ENCODE results near the gene ENPP5. TPM values are rescaled to one million over a fixed set of nuclear protein-coding genes. Genes with fewer than 3 reads are reported as not detected.
"Not testable (repeated sequence)": the region's sequence is repeated elsewhere in the genome, so short reads cannot be mapped to it uniquely, and the experiment has no call there.

The ENPP5 gene
- polyA plus RNA-seq, 6 donors from 2014 or later: 0.57 TPM; not detected in 5

DNA sequence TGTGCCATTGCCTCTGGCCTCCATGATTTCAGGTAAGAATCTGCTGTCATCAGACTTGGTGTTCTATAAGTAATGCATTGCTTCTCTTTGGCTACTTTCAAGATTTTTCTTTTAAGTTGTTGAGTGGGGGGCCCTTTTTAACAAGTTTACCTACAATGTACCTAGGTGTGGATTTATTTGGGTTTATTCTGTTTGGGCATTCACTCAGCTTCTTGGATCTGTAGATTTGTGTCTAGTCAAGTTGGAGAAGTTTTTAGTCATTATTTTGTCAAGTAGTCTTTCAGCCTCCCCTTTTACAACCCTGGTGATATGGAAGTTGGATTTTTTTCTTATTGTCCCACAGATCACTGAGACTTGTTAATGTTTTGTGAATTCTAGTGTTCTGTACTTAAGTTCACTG lies 14.1 kb downstream of the ENPP5 start:
- ATAC-seq (ENCODE audit: low read depth in 2 of 2) (no peak), DNase-seq (no peak)
- H3K27ac Mint-ChIP-seq: no peak overlapping the region
- peaks cover 0 to 2% (median 0%) of the 10 kb centered on the region in 7 donors for H3K9me3 Mint-ChIP-seq
- H3K36me3 Mint-ChIP-seq: no peaks in the 10 kb centered on the region
- no peaks in the 10 kb centered on the region for H3K4me1 Mint-ChIP-seq
- no peak overlapping the region for H3K4me3 Mint-ChIP-seq
- peaks cover 0 to 8% (median 7%) of the 10 kb centered on the region in 3 donors for H3K27me3 Mint-ChIP-seq

- H3K36me3 Mint-ChIP-seq; ATAC-seq (ENCODE audit: low read depth in 2 of 2); H3K27me3 Mint-ChIP-seq; H3K9me3 Mint-ChIP-seq; H3K4me1 Mint-ChIP-seq; H3K4me3 Mint-ChIP-seq; DNase-seq: not testable (repeated sequence)
- H3K27ac Mint-ChIP-seq: peak overlapping the region in 1 of 6 donors; percentile 49
Observed at GRCh38 chr6:46149066-46149465, 21.7 kb downstream of the ENPP5 start.

GRCh38 chr6:46144270-46144669 lies 26.5 kb downstream of the ENPP5 start:
- no peak overlapping the region for H3K4me3 Mint-ChIP-seq

GRCh38 chr6:46138281-46138680 lies 32.5 kb downstream of the ENPP5 start:
- ATAC-seq (ENCODE audit: low read depth in 2 of 2) (no peak), DNase-seq (no peak)
- Mint-ChIP-seq H3K27me3 (no peaks in the 10 kb centered on the region), H3K36me3 (peaks cover 0 to 5% of the 10 kb centered on the region in 2 donors), H3K4me3 (peak overlapping the region in 2 of 8 donors; percentile 7 to 18), H3K9me3 (no peaks in the 10 kb centered on the region), H3K4me1 (peaks cover 24 to 48% (median 30%) of the 10 kb centered on the region in 3 donors), H3K27ac (peak overlapping the region in 1 of 6 donors; percentile 1)

More at GRCh38 chr6:46144270-46144669, 26.5 kb downstream of the ENPP5 start:
- H3K36me3 Mint-ChIP-seq: peaks cover 0 to 5% of the 10 kb centered on the region in 2 donors
- peak overlapping the region in 1 of 6 donors; percentile 41 for H3K27ac Mint-ChIP-seq
- no peaks in the 10 kb centered on the region for H3K27me3 Mint-ChIP-seq
- H3K9me3 Mint-ChIP-seq: no peaks in the 10 kb centered on the region
- H3K4me1 Mint-ChIP-seq: no peaks in the 10 kb centered on the region
- no peak for DNase-seq
- ATAC-seq (ENCODE audit: low read depth in 2 of 2): no peak

DNA sequence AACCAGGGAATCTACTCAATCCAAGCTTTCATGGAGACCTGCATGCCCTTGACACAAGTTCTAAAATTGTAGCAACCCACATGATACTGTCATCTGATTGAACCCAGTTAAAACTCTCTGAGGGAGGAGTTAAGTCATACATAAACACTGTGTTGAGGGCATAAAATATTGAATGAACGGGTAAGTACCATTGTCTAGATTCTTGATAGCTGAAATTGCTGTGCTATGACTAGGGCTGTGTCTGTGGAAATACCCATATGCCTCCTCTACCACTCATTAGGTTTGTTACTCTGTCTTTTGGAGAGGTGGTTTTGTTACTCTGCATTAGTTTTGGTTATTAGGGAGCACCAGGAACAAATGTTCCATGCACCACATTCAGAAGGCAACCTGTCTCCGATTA lies 33.4 kb downstream of the ENPP5 start:
- Mint-ChIP-seq H3K27me3 (no peaks in the 10 kb centered on the region), H3K4me1 (peaks cover 24 to 55% (median 30%) of the 10 kb centered on the region in 3 donors), H3K27ac (no peak overlapping the region), H3K4me3 (no peak overlapping the region), H3K36me3 (no peaks in the 10 kb centered on the region), H3K9me3 (no peaks in the 10 kb centered on the region)
- DNase-seq (no peak), ATAC-seq (ENCODE audit: low read depth in 2 of 2) (no peak)

GRCh38 chr6:46136831-46137230 lies 33.9 kb downstream of the ENPP5 start:
- no peak for ATAC-seq (ENCODE audit: low read depth in 2 of 2)
- Mint-ChIP-seq H3K9me3 (no peaks in the 10 kb centered on the region), H3K27ac (no peak overlapping the region), H3K4me3 (no peak overlapping the region), H3K36me3 (no peaks in the 10 kb centered on the region), H3K27me3 (no peaks in the 10 kb centered on the region), H3K4me1 (peaks cover 24 to 55% (median 30%) of the 10 kb centered on the region in 3 donors)
- DNase-seq: no peak

DNA sequence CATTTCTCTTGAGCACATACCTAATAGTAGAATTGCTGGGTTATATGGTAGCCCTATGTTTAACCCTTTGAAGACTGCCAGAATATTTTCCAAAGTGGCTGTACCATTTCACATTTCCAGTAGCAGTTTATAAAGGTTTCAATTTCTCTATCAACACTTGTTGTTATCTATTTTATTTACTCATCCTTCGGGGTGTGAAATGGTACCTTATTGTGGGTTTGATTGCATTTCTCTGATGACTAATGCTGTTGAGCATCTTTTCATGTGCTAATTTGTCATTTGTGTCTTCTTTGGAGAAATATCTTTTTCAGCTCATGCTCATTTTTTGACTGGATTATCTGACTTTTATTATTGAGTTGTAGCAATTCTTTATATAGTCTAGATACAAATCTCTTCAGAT lies 35.6 kb downstream of the ENPP5 start:
- no peaks in the 10 kb centered on the region for H3K27me3 Mint-ChIP-seq
- H3K36me3 Mint-ChIP-seq: no peaks in the 10 kb centered on the region
- no peak for ATAC-seq (ENCODE audit: low read depth in 2 of 2)
- no peak overlapping the region for H3K27ac Mint-ChIP-seq
- no peak for DNase-seq
- H3K9me3 Mint-ChIP-seq: no peaks in the 10 kb centered on the region
- peaks cover 31 to 63% (median 36%) of the 10 kb centered on the region in 3 donors for H3K4me1 Mint-ChIP-seq
- H3K4me3 Mint-ChIP-seq: no peak overlapping the region

DNA sequence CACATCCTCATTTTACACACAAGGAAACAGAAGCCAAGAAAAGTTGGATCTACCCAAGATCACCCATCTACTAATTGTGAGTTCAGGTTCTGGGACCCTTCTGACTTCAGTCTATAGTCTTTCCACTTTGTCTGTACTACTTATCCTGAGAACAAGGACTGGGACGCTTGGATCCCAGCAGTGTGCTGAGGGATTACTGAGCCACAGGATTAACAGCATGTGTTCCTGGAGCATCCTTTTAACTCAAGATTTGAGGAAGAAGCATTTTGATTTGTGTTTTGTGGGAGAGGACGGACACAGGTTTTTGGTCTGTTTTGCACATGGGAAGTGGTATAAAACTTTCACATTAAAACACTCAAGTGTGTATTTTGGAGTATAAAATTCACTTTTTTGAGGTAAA lies 36.6 kb downstream of the ENPP5 start:
- ATAC-seq (ENCODE audit: low read depth in 2 of 2) (no peak), DNase-seq (no peak)
- Mint-ChIP-seq H3K4me1 (peaks cover 39 to 71% (median 39%) of the 10 kb centered on the region in 3 donors), H3K4me3 (peak overlapping the region in 1 of 8 donors; percentile 49), H3K9me3 (no peaks in the 10 kb centered on the region), H3K27ac (peak overlapping the region in 1 of 6 donors; percentile 32), H3K27me3 (no peaks in the 10 kb centered on the region), H3K36me3 (no peaks in the 10 kb centered on the region)

GRCh38 chr6:46131291-46131690 lies 39.5 kb downstream of the ENPP5 start:
- not testable (repeated sequence) for DNase-seq; ATAC-seq (ENCODE audit: low read depth in 2 of 2); H3K9me3 Mint-ChIP-seq; H3K36me3 Mint-ChIP-seq; H3K27ac Mint-ChIP-seq; H3K27me3 Mint-ChIP-seq
- peak overlapping the region in 1 of 8 donors; percentile 46 for H3K4me3 Mint-ChIP-seq
- peaks cover 26 to 61% (median 36%) of the 10 kb centered on the region in 3 donors for H3K4me1 Mint-ChIP-seq

GRCh38 chr6:46130666-46131065 lies 40.1 kb downstream of the ENPP5 start:
- DNase-seq (no peak), ATAC-seq (ENCODE audit: low read depth in 2 of 2) (no peak)
- no peaks in the 10 kb centered on the region for H3K27me3 Mint-ChIP-seq
- peaks cover 26 to 58% (median 36%) of the 10 kb centered on the region in 3 donors for H3K4me1 Mint-ChIP-seq
- peak overlapping the region in 4 of 6 donors; percentile 67 to 96 (median 87) for H3K27ac Mint-ChIP-seq
- no peaks in the 10 kb centered on the region for H3K9me3 Mint-ChIP-seq
- H3K4me3 Mint-ChIP-seq: peak overlapping the region; percentile 92 to 99 (median 95)
- H3K36me3 Mint-ChIP-seq: no peaks in the 10 kb centered on the region

DNA sequence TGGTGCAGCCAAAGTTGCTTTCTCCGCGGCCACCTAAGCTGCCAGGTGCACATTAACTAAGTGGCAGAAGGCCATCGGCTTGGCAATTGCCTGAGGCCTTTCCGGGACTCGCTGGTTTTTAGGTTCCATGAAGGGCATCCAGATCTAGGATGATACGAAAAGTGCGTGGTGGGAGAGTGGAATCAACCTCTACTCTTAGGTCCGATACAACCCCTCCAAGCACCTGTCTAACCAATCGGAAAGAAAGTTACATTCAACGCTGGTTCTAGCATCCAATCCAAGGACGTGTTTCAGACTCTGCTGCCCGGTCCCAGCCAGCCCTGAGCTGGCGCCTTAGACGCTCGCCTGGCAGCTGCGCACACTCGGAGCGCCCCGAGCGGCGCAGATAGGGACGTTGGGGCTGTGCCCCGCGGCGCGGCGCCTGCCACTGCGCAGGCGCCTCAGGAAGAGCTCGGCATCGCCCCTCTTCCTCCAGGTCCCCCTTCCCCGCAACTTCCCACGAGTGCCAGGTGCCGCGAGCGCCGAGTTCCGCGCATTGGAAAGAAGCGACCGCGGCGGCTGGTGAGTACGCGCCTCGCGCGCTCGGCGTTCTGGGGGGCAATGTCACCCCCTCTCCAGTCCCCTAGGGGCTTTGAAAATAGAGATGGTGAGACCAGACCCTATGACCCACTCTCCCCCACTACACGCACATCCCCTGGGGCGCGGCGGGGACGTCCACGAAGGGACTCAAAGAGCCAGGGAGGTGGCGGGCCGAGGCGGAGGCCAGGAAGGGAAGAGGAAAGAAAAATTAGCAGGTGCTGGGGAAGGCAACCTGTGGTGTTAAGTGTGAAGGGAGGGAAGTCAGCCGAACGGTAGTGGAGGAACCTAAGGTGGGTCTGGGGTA lies 40.9 kb downstream of the ENPP5 start, which contains the start of gene ENPP4:
Gene ENPP4 (plus strand): TSS at position 361 of the 883 bp plus-strand sequence. CDS start 9,595 bp downstream, outside the sequence.
- peak; percentile 89 for DNase-seq
- Mint-ChIP-seq H3K27me3 (no peaks in the 10 kb centered on the region), H3K4me1 (peaks cover 26 to 51% (median 36%) of the 10 kb centered on the region in 3 donors), H3K9me3 (no peaks in the 10 kb centered on the region), H3K4me3 (peak within 1 kb of the TSS; percentile 92 to 99 (median 95)), H3K36me3 (no peaks in the 10 kb centered on the region), H3K27ac (peak within 1 kb of the TSS; percentile 84 to 96 (median 93))
- ATAC-seq (ENCODE audit: low read depth in 2 of 2): peak; percentile 98 to 99

GRCh38 chr6:46129291-46129628 lies 41.5 kb downstream of the ENPP5 start:
- H3K27ac Mint-ChIP-seq: peak overlapping the region in 5 of 6 donors; percentile 35 to 95 (median 90)
- DNase-seq (no peak), ATAC-seq (ENCODE audit: low read depth in 2 of 2) (peak in 1 of 2 donors; percentile 8)
- H3K4me1 Mint-ChIP-seq: peaks cover 25 to 47% (median 35%) of the 10 kb centered on the region in 3 donors
- no peaks in the 10 kb centered on the region for H3K36me3 Mint-ChIP-seq
- no peaks in the 10 kb centered on the region for H3K27me3 Mint-ChIP-seq
- H3K9me3 Mint-ChIP-seq: no peaks in the 10 kb centered on the region
- H3K4me3 Mint-ChIP-seq: peak overlapping the region; percentile 92 to 99 (median 95)

DNA sequence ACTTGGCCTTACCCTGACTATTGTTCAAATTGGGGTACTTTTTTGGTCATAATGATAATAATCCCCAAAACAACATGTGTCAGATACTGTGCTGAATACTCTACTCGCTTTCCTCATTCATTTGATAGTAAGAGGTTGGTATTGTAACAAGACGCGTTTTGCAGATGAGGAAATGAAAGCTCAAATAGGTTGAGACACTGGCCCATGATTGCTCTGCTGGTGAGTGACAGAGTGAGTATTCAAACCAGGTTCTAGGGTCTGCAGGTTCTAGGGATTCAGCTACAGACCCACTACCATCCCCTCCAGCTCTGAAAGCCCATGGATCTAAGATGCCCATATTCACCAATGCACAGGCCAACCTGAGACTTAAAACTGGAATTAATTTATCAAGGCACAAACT lies 42.3 kb downstream of the ENPP5 start:
- H3K27me3 Mint-ChIP-seq: no peaks in the 10 kb centered on the region
- DNase-seq (no peak), ATAC-seq (ENCODE audit: low read depth in 2 of 2) (peak in 1 of 2 donors; percentile 12)
- peak overlapping the region; percentile 73 to 99 (median 92) for H3K4me3 Mint-ChIP-seq
- peaks cover 17 to 39% (median 28%) of the 10 kb centered on the region in 3 donors for H3K4me1 Mint-ChIP-seq
- no peaks in the 10 kb centered on the region for H3K36me3 Mint-ChIP-seq
- H3K27ac Mint-ChIP-seq: peak overlapping the region in 1 of 6 donors; percentile 78
- no peaks in the 10 kb centered on the region for H3K9me3 Mint-ChIP-seq

DNA sequence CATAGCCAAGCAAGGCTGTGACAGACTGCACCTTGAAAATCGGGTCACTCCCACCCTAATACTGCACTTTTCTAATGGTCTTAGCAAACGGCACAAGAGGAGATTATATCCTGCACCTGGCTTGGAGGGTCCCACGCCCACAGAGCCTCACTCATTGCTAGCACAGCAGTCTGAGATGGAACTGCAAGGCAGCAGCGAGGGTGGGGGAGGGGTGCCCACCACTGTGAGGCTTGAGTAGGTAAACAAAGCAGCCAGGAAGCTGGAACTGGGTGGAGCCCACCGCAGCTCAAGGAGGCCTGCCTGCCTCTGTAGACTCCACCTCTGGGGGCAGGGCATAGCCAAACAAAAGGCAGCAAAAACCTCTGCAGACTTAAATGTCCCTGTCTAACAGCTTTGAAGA lies 51.1 kb downstream of the ENPP5 start:
- not testable (repeated sequence) for H3K27ac Mint-ChIP-seq; H3K4me3 Mint-ChIP-seq; H3K9me3 Mint-ChIP-seq; H3K27me3 Mint-ChIP-seq; ATAC-seq (ENCODE audit: low read depth in 2 of 2); DNase-seq; H3K4me1 Mint-ChIP-seq
- peaks cover 0 to 19% of the 10 kb centered on the region in 2 donors for H3K36me3 Mint-ChIP-seq

Measured in naive B cell (primary cell).